ENCODE measurements around the gene THSD4.

GRCh38 chr15:71708741-71709140, 593.5 kb downstream of the THSD4 start:
- no peak for TF ChIP-seq CTCF (conservative IDR thresholded peaks at IDR 0.05)
- TF ChIP-seq ZFX (IDR thresholded peaks at IDR 0.05) = no peak

Measured in C4-2B (cell line).